AG09309 (cell line): ENCODE data around the gene NELL2.

Experiments
- DNase-seq: peaks from one replicate; pipeline ENCODE4 v3.0.0-alpha.2; 2010; ENCODE audit warnings: low read depth
- H3K4me3 ChIP-seq: 2 replicates; pipeline ENCODE4 v1.5.1; 2011; ENCODE audit warnings: mild to moderate bottlenecking, low read depth, low read length, moderate library complexity; ENCODE audit not compliant: control insufficient read depth
- CTCF ChIP-seq: IDR thresholded peaks from 2 replicates; pipeline ENCODE4 v1.5.1; 2011; ENCODE audit warnings: mild to moderate bottlenecking, low read depth, low read length, inconsistent platforms; ENCODE audit not compliant: insufficient read depth, control insufficient read depth; ENCODE audit errors: missing control alignments

The NELL2 gene

GRCh38 chr12:44673811-44674210 is 202.3 kb downstream of the NELL2 start:
- DNase-seq: no peak
- no peak overlapping the region for H3K4me3 ChIP-seq
- no peak for TF ChIP-seq CTCF

DNA sequence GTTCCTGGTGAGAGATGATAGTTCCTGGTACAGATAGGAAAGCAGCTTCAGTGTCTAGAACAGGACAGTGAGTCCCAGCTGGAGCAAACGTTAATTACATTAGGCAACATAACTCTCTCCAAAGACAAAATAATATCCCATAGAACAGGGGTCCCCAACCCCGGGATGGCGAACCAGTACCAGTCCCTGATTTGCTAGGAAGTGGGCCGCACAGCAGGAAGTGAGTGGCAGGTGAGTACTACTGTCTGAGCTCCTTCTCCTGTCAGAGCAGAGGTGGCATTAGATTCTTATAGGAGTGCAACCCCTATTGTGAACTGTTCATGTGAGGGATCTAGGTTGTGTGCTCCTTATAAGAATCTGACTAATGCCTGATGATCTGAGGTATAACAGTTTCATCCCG is 204.1 kb downstream of the NELL2 start:
- H3K4me3 ChIP-seq: no peak overlapping the region
- TF ChIP-seq CTCF: no peak
- no peak for DNase-seq

GRCh38 chr12:44668443-44668842 is 207.7 kb downstream of the NELL2 start:
- no peak overlapping the region for H3K4me3 ChIP-seq
- DNase-seq: no peak
- no peak for TF ChIP-seq CTCF

DNA sequence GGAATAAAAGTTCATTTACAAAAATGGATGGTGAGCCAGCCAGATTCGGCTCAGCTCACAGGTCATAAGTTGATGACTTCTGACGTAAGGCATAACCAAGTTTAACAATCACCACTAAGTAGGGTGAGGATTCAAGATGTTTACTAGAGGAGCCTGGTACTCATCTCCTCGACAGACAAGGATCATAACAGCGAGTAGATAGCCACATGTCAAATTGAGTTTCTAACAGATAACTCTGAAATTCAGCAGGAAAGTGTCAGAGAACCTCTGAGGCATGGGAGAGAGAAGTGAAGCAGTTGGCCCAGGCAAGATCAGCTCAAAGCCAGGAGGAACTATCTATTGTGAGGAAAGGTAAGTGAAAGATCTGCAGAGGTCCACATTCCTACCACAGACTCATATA is 208.7 kb downstream of the NELL2 start:
- H3K4me3 ChIP-seq: no peak overlapping the region
- no peak for DNase-seq
- TF ChIP-seq CTCF: no peak

DNA sequence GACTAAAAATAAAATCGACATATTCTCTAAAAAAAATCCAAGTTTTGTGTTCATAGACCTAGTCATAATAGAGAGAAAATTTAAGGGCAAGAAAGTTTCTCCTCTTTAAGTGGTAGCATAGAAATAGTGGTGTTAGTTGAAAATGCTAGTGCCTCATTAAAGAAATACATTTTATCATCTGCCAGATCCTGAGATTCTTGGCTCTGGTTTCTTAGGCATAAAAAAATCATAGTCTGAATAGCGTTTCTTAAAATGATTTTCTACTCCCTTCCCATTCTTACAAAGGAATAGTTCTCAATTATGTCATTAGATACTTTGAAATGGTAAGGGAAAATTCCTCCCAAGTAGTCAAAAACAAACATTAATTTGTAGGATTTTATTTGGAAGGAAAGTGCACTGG is 212.8 kb downstream of the NELL2 start:
- H3K4me3 ChIP-seq: no peak overlapping the region
- TF ChIP-seq CTCF: no peak
- DNase-seq: no peak

DNA sequence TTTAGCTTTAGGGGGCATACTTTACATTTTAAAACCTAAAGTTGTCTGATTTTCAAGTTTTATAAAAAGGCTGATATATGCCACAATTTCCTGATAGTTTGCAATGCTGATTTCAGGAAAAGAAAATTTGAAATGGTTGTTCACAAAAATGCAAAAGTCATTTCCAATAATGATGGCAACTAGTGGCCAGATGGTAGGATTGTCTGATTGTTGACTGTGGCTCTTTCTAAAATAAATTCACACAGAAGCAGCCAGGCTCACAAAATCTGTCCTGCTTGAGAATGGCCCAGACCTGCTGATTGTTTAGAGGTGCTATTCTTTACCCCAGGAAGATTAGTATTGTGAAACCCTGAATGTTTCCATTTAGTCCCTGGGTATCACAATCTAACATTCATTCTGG is 220.3 kb downstream of the NELL2 start:
- no peak for TF ChIP-seq CTCF
- no peak for DNase-seq
- H3K4me3 ChIP-seq: no peak overlapping the region

DNA sequence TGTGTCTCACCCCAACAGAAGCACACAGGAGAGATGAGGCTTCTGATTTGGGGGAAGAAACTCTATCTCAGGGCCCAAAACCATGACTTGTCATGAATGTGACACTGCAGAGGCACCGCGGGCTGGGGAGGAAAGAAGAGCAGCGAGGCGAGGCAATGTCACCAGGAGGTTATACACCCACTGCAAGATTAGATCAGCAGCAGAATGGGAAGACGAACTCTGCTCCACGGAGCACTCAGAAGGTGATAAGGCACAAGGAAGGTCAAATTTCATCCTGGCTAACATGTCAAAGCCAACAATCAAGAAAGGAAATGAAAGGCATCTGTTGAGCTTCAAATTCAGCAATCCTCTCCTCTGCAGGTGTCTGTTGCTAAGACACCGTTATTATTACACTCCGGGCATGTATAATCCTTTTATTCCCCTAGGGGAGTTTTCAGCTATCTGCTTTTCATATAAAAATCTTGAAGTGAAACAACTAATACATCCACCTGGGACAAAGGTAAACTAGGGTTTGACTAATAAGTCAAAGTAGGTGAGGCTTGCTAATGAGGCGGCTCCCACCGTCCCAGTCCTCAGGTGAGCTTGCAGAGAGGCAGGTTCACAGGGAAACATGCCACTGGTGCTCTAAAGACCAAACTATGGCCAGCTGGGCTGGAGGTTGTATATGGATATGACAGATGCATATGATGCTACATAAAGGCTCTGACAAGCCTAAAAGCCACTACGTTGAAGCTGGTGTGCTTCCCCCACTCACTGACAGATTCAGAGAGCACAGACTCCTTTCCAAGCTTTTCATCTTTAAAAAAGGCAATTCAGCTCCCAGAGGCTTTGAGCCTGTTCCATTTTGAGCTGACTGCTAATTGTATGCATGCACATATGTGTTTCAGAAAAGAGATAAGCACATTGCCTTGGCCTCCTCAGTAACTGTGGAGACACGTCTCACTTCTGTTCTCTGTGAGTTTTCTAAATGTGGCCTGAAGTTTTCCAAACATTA is 221.2 kb downstream of the NELL2 start:
- no peak for DNase-seq
- no peak for TF ChIP-seq CTCF
- no peak overlapping the region for H3K4me3 ChIP-seq
